ENCODE data around the gene TAAR2.
A peak's percentile ranks its signal among the peaks of the same experiment; 100 is the strongest.

TAAR2 gene

GRCh38 chr6:132598473-132598872 lies 25.6 kb downstream of the TAAR2 start:
- H3K27me3 Mint-ChIP-seq: peaks cover 1% of the 10 kb centered on the region
- no peak overlapping the region for H3K27ac Mint-ChIP-seq
- H3K4me3 Mint-ChIP-seq: no peak overlapping the region
- peaks cover 8% of the 10 kb centered on the region for H3K4me1 Mint-ChIP-seq (ENCODE audit: low read depth)
- intact Hi-C loops (cut with micrococcal nuclease): no loop called here
- no peaks in the 10 kb centered on the region for H3K9me3 Mint-ChIP-seq
- no peaks in the 10 kb centered on the region for H3K36me3 Mint-ChIP-seq (ENCODE audit: low read depth)

GRCh38 chr6:132596201-132596600 lies 27.9 kb downstream of the TAAR2 start:
- H3K27me3 Mint-ChIP-seq: peaks cover 1% of the 10 kb centered on the region

GRCh38 chr6:132592855-132593254 lies 31.2 kb downstream of the TAAR2 start:
- intact Hi-C loops (cut with micrococcal nuclease): no loop called here

More at GRCh38 chr6:132596201-132596600, 27.9 kb downstream of the TAAR2 start:
- Mint-ChIP-seq H3K36me3 (ENCODE audit: low read depth) (no peaks in the 10 kb centered on the region), H3K4me3 (no peak overlapping the region), H3K9me3 (no peaks in the 10 kb centered on the region), H3K4me1 (ENCODE audit: low read depth) (peaks cover 22% of the 10 kb centered on the region), H3K27ac (no peak overlapping the region)
- intact Hi-C loops (cut with micrococcal nuclease): no loop called here

GRCh38 chr6:132590362-132590761 lies 33.7 kb downstream of the TAAR2 start:
- no peaks in the 10 kb centered on the region for H3K9me3 Mint-ChIP-seq
- no peaks in the 10 kb centered on the region for H3K36me3 Mint-ChIP-seq (ENCODE audit: low read depth)
- intact Hi-C loops (cut with micrococcal nuclease): no loop called here
- H3K4me1 Mint-ChIP-seq (ENCODE audit: low read depth): peaks cover 26% of the 10 kb centered on the region
- H3K27me3 Mint-ChIP-seq: no peaks in the 10 kb centered on the region
- no peak overlapping the region for H3K4me3 Mint-ChIP-seq
- H3K27ac Mint-ChIP-seq: no peak overlapping the region

More at GRCh38 chr6:132592855-132593254, 31.2 kb downstream of the TAAR2 start:
- no peaks in the 10 kb centered on the region for H3K27me3 Mint-ChIP-seq
- H3K36me3 Mint-ChIP-seq (ENCODE audit: low read depth): no peaks in the 10 kb centered on the region
- H3K4me3 Mint-ChIP-seq: no peak overlapping the region
- H3K4me1 Mint-ChIP-seq (ENCODE audit: low read depth): peaks cover 26% of the 10 kb centered on the region
- H3K9me3 Mint-ChIP-seq: no peaks in the 10 kb centered on the region
- peak overlapping the region; percentile 13 for H3K27ac Mint-ChIP-seq

GRCh38 chr6:132589454-132589853 lies 34.6 kb downstream of the TAAR2 start, which contains the start of gene TAAR5:
TSS of gene TAAR5 (minus strand) at chr6:132589741. CDS start at chr6:132589686, 55 bp downstream.
- Mint-ChIP-seq H3K9me3 (no peaks in the 10 kb centered on the region), H3K36me3 (ENCODE audit: low read depth) (no peaks in the 10 kb centered on the region), H3K4me1 (ENCODE audit: low read depth) (peaks cover 26% of the 10 kb centered on the region), H3K4me3 (no peak within 1 kb of the TSS), H3K27me3 (no peaks in the 10 kb centered on the region), H3K27ac (no peak within 1 kb of the TSS)
- intact Hi-C loops (cut with micrococcal nuclease): no loop called here

GRCh38 chr6:132587424-132587823 lies 36.7 kb downstream of the TAAR2 start:
- no peaks in the 10 kb centered on the region for H3K36me3 Mint-ChIP-seq (ENCODE audit: low read depth)
- intact Hi-C loops (cut with micrococcal nuclease): no loop called here
- peaks cover 13% of the 10 kb centered on the region for H3K4me1 Mint-ChIP-seq (ENCODE audit: low read depth)
- no peak overlapping the region for H3K27ac Mint-ChIP-seq
- H3K4me3 Mint-ChIP-seq: no peak overlapping the region
- H3K27me3 Mint-ChIP-seq: peaks cover 2% of the 10 kb centered on the region
- H3K9me3 Mint-ChIP-seq: no peaks in the 10 kb centered on the region

- Mint-ChIP-seq H3K27ac (no peak overlapping the region), H3K9me3 (no peaks in the 10 kb centered on the region), H3K4me3 (no peak overlapping the region), H3K4me1 (ENCODE audit: low read depth) (peaks cover 10% of the 10 kb centered on the region), H3K27me3 (peaks cover 4% of the 10 kb centered on the region), H3K36me3 (ENCODE audit: low read depth) (no peaks in the 10 kb centered on the region)
- intact Hi-C loops (cut with micrococcal nuclease): no loop called here
These were observed 39.4 kb downstream of the TAAR2 start for GRCh38 chr6:132584698-132585097.

- peaks cover 6% of the 10 kb centered on the region for H3K27me3 Mint-ChIP-seq
- H3K4me3 Mint-ChIP-seq: no peak overlapping the region
- H3K36me3 Mint-ChIP-seq (ENCODE audit: low read depth): no peaks in the 10 kb centered on the region
- intact Hi-C loops (cut with micrococcal nuclease): no loop called here
- no peak overlapping the region for H3K27ac Mint-ChIP-seq
- no peaks in the 10 kb centered on the region for H3K9me3 Mint-ChIP-seq
- H3K4me1 Mint-ChIP-seq (ENCODE audit: low read depth): peaks cover 9% of the 10 kb centered on the region
These were observed 52.3 kb downstream of the TAAR2 start for GRCh38 chr6:132571774-132572173.

GRCh38 chr6:132570221-132570777 lies 53.8 kb downstream of the TAAR2 start, which contains the start of gene TAAR6:
TSS of gene TAAR6 (plus strand) at chr6:132570322. CDS start at chr6:132570322, 0 bp downstream.
- no peak within 1 kb of the TSS for H3K27ac Mint-ChIP-seq
- H3K4me3 Mint-ChIP-seq: no peak within 1 kb of the TSS
- H3K27me3 Mint-ChIP-seq: peaks cover 8% of the 10 kb centered on the region
- intact Hi-C loops (cut with micrococcal nuclease): no loop called here
- peaks cover 9% of the 10 kb centered on the region for H3K4me1 Mint-ChIP-seq (ENCODE audit: low read depth)
- no peaks in the 10 kb centered on the region for H3K36me3 Mint-ChIP-seq (ENCODE audit: low read depth)
- H3K9me3 Mint-ChIP-seq: no peaks in the 10 kb centered on the region

- H3K27me3 Mint-ChIP-seq: peaks cover 9% of the 10 kb centered on the region
- intact Hi-C loops (cut with micrococcal nuclease): no loop called here
These were observed 54.9 kb downstream of the TAAR2 start for GRCh38 chr6:132569170-132569569.

GRCh38 chr6:132568611-132569010 lies 55.5 kb downstream of the TAAR2 start:
- Mint-ChIP-seq H3K4me3 (no peak overlapping the region), H3K36me3 (ENCODE audit: low read depth) (no peaks in the 10 kb centered on the region), H3K27me3 (peaks cover 9% of the 10 kb centered on the region), H3K9me3 (no peaks in the 10 kb centered on the region), H3K4me1 (ENCODE audit: low read depth) (peaks cover 9% of the 10 kb centered on the region), H3K27ac (no peak overlapping the region)
- intact Hi-C loops (cut with micrococcal nuclease): no loop called here

More at GRCh38 chr6:132569170-132569569, 54.9 kb downstream of the TAAR2 start:
- no peak overlapping the region for H3K4me3 Mint-ChIP-seq
- H3K9me3 Mint-ChIP-seq: no peaks in the 10 kb centered on the region
- H3K4me1 Mint-ChIP-seq (ENCODE audit: low read depth): peaks cover 9% of the 10 kb centered on the region
- no peaks in the 10 kb centered on the region for H3K36me3 Mint-ChIP-seq (ENCODE audit: low read depth)
- no peak overlapping the region for H3K27ac Mint-ChIP-seq

GRCh38 chr6:132567566-132567965 lies 56.5 kb downstream of the TAAR2 start:
- no peak overlapping the region for H3K27ac Mint-ChIP-seq
- peaks cover 9% of the 10 kb centered on the region for H3K4me1 Mint-ChIP-seq (ENCODE audit: low read depth)
- no peaks in the 10 kb centered on the region for H3K9me3 Mint-ChIP-seq
- no peaks in the 10 kb centered on the region for H3K36me3 Mint-ChIP-seq (ENCODE audit: low read depth)
- H3K27me3 Mint-ChIP-seq: peaks cover 12% of the 10 kb centered on the region
- intact Hi-C loops (cut with micrococcal nuclease): no loop called here
- no peak overlapping the region for H3K4me3 Mint-ChIP-seq
